ENCODE data around the gene S1PR2.
A peak's percentile ranks its signal among the peaks of the same experiment; 100 is the strongest.
"Not testable (repeated sequence)": the region's sequence is repeated elsewhere in the genome, so short reads cannot be mapped to it uniquely, and the experiment has no call there.

The S1PR2 gene

DNA sequence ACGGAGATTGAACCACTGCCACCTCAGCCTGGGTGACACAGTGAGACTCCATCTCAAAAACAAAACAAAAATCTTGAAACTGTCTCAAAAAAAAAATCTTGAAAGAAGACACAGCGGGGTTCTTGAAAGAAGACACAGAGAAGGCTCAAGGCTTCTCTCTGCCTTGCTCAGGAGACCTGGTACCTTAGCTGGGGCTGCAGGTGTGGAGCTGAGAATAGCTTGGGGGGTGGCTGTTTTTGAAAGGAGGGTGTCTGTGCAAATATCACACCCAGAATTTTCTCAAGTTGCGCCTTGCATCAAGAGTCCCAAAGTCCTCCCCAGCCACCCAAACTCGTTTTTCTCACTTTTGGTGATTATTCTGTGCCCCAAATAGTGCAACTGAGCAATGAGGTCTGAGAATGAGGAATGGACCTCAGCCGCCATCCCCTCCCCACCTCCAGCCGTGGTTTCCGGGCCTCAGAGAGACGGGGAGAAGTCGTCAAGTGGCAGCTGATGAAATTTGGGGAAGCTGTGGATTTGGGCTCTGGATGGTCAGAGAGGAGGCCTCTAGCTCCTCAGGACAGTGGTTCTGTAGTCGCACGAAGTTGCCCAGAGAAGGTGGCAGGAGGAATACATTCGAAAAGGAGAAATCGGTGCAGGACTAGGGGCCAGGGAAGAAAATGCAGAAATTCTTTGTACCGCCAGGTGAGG is 8.8 kb downstream of the S1PR2 start:
- no peak for DNase-seq

DNA sequence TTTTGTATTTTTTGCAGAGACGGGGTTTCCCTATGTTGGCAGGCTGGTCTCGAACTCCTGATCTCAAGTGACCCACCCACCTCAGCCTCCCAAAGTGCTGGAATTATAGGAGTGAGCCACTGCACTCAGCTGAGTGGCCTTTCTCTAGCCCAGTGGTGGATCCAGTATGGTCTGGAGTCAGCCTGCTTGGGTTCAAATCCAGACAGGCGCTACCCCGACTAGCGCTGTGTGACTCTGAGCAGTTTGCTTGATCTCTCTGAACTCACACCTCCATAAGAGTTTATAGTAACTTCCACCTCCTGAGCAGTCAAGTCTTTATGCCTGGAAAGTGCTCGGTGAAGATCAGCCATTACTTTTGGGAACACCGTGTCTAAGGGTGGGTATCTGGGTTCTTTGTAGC is 10.4 kb downstream of the S1PR2 start:
- DNase-seq = no peak

- peak; percentile 11 for DNase-seq
Observed at GRCh38 chr19:10219678-10220077, 11.5 kb downstream of the S1PR2 start.

GRCh38 chr19:10217085-10217484 is 14.0 kb downstream of the S1PR2 start:
- no peak for DNase-seq

DNA sequence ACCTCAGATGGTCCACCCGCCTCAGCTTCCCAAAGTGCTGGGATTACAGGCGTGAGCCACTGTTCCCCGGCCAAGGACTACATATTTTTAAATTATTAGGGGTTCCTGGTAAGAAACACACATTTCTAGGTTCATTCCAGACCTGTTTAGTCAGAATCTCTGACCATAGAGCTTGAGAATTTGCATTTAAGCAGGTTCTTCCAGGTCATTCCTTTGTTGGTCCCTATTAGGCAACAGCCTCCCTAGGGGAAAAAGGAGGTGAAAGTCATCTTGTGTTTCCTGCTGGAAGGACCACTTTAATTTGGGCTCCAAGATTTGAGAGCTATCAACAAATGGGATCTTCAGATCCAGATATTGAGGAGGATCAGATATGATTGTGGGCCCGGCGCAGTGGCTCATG is 16.3 kb downstream of the S1PR2 start:
- no peak for DNase-seq

DNA sequence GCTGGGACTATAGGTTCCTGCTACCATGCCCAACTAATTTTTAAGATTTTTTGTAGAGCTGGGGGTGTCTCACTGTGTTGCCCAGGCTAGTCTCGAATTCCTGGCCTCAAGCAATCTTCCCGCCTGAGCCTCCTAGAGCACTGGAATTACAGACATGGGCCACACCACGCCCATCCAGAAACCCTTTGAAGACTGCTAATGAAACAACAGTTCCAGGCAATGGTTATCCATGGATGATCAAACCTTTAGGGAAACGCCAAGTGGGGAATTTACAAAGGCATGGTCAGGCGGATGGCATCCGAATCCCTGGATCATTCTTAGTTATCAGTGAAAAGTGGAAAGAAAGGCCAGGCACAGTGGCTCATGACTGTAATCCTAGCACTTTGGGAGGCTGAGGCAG is 19.4 kb downstream of the S1PR2 start:
- no peak for DNase-seq

GRCh38 chr19:10211061-10211460 is 20.1 kb downstream of the S1PR2 start:
- no peak for DNase-seq

GRCh38 chr19:10209315-10209714 is 21.8 kb downstream of the S1PR2 start:
- no peak for DNase-seq

- DNase-seq = no peak
Observed at GRCh38 chr19:10207026-10207425, 24.1 kb downstream of the S1PR2 start.

GRCh38 chr19:10206226-10206885 is 24.8 kb downstream of the S1PR2 start:
- DNase-seq = no peak

- DNase-seq = no peak
Observed at GRCh38 chr19:10205636-10206035, 25.5 kb downstream of the S1PR2 start.

DNA sequence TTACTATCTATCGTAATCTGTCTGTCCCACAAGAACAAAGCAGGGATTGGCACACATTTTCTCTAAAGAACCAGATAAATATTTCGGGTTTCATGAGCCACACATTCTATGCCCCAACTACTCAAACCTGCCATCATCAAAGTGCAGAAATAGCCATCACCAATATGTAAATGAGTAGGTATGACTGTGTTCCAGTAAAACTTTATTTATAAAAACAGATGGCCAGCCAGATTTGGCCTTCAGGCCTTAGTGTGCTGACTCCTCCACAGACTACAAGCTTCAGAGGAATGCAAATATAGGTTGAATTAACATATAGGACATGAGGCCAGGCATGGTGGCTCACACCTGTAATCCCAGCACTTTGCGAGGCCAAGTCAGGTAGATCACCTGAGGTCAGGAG is 27.4 kb downstream of the S1PR2 start:
- no peak for DNase-seq

DNA sequence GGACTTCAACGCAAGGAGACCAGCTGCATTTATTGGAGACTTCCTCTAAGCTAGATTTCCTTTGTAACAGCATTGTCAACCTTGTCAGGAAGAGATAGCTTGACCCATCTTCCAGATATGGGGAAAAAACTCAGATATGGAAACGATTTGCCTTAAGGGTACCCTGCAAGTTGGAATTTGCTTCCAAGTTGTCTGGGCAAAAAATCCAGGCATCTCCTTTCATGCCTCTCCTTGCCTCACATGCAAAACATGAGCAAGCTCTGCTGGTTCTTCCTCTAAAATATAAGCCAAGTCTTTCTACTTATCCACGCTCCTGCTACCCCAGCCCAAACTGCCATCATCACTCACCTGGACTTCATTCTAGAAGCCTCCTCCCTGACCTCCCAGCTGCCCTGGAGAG is 30.0 kb downstream of the S1PR2 start:
- DNase-seq = no peak

DNA sequence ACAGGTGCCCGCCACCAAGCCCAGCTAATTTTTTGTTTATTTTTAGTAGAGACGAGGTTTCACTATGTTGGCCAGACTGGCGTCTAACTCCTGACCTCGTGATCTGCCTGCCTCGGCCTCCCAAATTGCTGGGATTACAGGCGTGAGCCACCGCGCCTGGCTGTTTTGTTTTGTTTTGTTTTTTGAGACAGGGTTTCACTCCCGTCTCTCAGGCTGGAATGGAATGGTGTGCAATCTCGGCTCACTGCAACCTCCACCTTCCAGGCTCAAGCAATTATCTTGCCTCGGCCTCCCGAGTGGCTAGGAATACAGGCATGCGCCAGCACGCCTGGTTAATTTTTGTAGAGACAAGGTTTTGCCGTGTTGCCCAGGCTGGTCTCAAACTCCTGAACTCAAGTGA is 31.0 kb downstream of the S1PR2 start:
- not testable (repeated sequence) for DNase-seq

- not testable (repeated sequence) for DNase-seq
Observed at GRCh38 chr19:10198889-10199644, 32.1 kb downstream of the S1PR2 start.

DNA sequence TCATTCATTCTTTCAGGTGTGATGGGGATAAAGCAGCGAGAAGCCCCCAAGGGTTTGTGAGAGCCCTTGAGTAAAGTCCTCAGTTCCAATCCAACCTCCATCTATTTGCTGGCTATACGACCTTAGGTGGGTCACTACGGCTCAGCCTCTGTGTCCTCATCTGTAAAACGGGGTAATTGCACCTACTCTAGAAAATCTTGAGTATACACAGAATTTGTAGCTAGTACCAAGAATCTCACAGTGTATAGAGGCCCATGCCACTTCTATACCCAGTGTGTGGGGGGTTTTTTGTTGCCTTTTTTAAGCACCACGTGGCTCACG is 36.0 kb downstream of the S1PR2 start:
- DNase-seq = no peak

DNA sequence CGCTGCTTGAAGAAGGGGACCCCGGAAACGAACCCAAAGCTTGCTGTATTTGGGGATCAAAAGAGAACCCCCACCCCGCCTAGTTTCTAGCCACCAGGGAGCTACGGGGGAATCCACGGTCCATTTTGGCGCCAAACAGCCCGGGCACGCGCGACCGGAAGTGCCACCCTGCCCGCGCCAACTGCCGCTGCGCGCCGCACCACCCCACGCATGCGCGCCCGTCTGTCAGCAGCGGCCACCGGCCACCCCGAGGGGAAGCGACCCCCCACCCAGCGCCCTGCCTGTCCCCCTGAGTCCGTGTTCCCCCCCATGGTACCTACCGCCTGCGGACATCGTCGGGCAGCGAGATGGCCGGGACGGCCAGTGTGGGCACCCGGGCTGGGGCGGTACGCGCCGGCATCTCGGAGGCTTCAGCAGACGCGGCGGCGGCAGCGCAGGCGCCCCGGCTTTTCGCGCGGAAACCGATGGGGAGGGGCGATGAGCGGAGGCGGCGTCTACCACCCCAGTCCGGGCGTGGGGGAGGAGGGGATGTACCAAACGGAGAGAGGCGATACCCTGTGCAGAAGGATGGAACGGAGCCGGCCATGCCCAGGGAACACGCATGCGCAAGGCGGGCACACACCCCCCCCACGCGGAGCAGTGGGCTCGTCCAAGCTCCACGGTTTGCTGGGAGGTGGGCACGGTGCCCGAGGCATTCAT is 36.5 kb downstream of the S1PR2 start, which contains the start of gene DNMT1:
TSS of gene DNMT1 (minus strand) at position 454 of the 699 bp plus-strand sequence. CDS start at position 400, 54 bp downstream.
- peak; percentile 95 for DNase-seq

DNA sequence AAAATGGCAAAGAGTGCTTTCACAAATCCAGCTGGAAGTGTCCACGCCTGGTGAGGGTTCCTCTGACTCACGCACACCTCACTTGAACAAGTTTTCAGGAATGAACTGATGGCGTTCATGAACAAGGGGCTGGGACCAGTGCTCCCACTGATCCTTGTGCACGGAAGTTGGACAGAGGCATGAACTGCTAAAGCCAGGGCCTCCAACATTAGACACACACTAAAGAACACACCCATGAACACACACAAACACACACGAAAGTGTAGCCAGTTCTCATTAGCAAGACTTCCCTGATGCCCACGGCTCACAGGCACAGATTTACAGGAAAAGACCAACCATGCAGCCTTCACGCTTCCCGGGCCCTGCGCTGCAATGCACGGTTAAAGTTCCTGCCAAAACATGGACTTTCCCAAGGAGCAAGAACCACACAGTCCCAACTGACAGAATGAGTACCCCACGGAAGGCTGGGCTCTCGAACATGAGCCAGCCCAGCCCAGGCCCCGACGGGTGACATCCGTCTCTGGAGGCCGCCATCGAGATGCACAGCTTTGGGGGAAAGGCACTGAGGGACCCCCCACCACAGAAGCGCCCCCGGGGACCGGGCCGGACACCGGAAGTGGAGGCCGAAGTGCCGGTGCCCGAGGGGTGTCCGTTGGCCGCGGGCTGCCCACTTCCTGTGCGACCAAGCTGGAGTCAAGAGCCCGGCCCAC is 37.2 kb downstream of the S1PR2 start:
- DNase-seq = no peak

GRCh38 chr19:10192922-10193321 is 38.2 kb downstream of the S1PR2 start:
- DNase-seq = no peak

GRCh38 chr19:10191347-10191746 is 39.8 kb downstream of the S1PR2 start:
- no peak for DNase-seq

DNA sequence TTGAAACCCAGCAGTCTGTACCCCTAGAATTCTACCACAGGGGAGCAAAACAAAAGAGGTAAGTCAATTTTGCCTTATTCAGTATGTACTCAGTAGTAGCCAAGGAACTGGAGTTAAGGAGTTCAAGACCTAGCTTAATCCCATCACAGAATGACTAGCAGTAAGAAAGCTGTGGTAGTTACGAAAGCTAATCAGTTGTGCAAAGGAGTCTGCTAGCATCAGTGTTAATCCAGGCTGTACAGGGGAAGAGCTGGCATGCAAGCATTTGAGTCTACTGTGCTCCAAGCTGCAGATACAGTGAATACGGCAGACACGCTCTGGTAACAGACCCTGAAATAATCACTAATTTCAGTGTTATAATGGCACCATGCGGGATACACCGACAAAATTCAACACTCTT is 41.1 kb downstream of the S1PR2 start:
- no peak for DNase-seq

GRCh38 chr19:10189616-10190015 is 41.5 kb downstream of the S1PR2 start:
- DNase-seq = no peak

- no peak for DNase-seq
Observed at GRCh38 chr19:10187315-10187714, 43.8 kb downstream of the S1PR2 start.
